Heart right ventricle (tissue), 16 donors: ENCODE results near the gene ESM1. TPM values are rescaled to one million over a fixed set of nuclear protein-coding genes. Genes with fewer than 3 reads are reported as not detected.
A peak's percentile ranks its signal among the peaks of the same experiment; 100 is the strongest.

Source experiments
- ATAC-seq, 8 donors: fragments of 200-7000 bp; cut with Tn5 transposase; one replicate each; pipeline ENCODE4 v1.9.1; 2020; ENCODE audit warnings: mild to moderate bottlenecking in 8 of 8, moderate library complexity in 8 of 8, moderate number of reproducible peaks in 1 of 8
- DNase-seq, 2 donors: peaks; one replicate each; pipeline ENCODE4 v3.0.0-alpha.2; 2020
- H3K27ac ChIP-seq, 10 donors: fragments of 200-600 bp; sonication (generic) in 2 of 10; one replicate each; pipeline versions ENCODE4 v1.5.0 to v1.8.0; 2020 to 2022; ENCODE audit warnings: mild to moderate bottlenecking in 3 of 10
- H3K27me3 ChIP-seq, 7 donors: fragments of 200-600 bp; one replicate each; pipeline ENCODE4 v1.8.0; 2021 to 2022; ENCODE audit warnings: mild to moderate bottlenecking in 2 of 7
- H3K36me3 ChIP-seq, 9 donors: fragments of 200-600 bp; sonication (generic) in 1 of 9; one replicate each; pipeline versions ENCODE4 v1.5.0 to v1.8.0; 2020 to 2022; ENCODE audit warnings: mild to moderate bottlenecking in 2 of 9
- H3K4me1 ChIP-seq, 9 donors: fragments of 200-600 bp; sonication (generic) in 1 of 9; one replicate each; pipeline versions ENCODE4 v1.5.0 to v1.8.0; 2020 to 2022; ENCODE audit warnings: mild to moderate bottlenecking in 4 of 9
- H3K4me3 ChIP-seq, 10 donors: fragments of 200-600 bp; sonication (generic) in 2 of 10; one replicate each; pipeline versions ENCODE4 v1.5.0 to v1.8.0; 2020 to 2022; ENCODE audit warnings: mild to moderate bottlenecking in 7 of 10, moderate library complexity in 2 of 10
- H3K9me3 ChIP-seq, 11 donors: fragments of 200-600 bp in 10 of 11; sonication (generic) in 2 of 11; one replicate each; pipeline versions ENCODE4 v1.5.0 to v1.8.0; 2013 to 2022; ENCODE audit warnings: mild to moderate bottlenecking in 2 of 11, control low read depth in 1 of 11, moderate library complexity in 1 of 11
- whole genome bisulfite sequencing, 2 donors: extraction: QIAGEN DNeasy Blood & Tissue Kit; methylation state at CpG; one replicate each; pipeline ENCODE4 v1.1.7; 2013; ENCODE audit warnings: inconsistent platforms in 1 of 2; 5-methylcytosine and 5-hydroxymethylcytosine counted together
- intact Hi-C, 10 donors: fragments of 100-400 bp; cut with DNase I; formaldehyde crosslinking; loops; one replicate each; pipeline versions ENCODE4 v1.11.1 to v1.14.2; 2022
- polyA plus RNA-seq, 2 donors: library from polyadenylated mRNA; stranded (reverse); fragments of 200-250 nt; gene quantifications; one replicate each; pipeline ENCODE4 v1.2.3, GENCODE V29; 2013
- total RNA-seq, 10 donors: library from RNA; stranded (reverse); fragmentation: NEBNext Ultra II Directional in 3 of 10; extraction: Animal tissue kit (Norgen Biotek cat#: 25700) in 3 of 10; gene quantifications; one replicate each; pipeline versions ENCODE4 v1.2.1 to v1.2.4, GENCODE V29; 2021 to 2023
- TF ChIP-seq, protein P1 (sequence below), 9 donors: fragments of 200-600 bp; sonication (generic) in 2 of 9; IDR thresholded peaks; one replicate each; pipeline versions ENCODE4 v1.5.0 to v1.8.0; 2021 to 2022; ENCODE audit warnings: antibody characterized with exemption in 9 of 9, mild to moderate bottlenecking in 5 of 9, moderate library complexity in 1 of 9
- donor health status: Arrhythmogenic right ventricular cardiomyopathy.
- donor health status: ischemic (EF 13 %, LVEDD 7.1; RV severe dilation, severe dysfunction).
- donor health status: healthy with polysubstance abuse.
- donor health status: DM: no; HTN: yes; CAD: no.
- donor health status: DM: no; HTN: no; CAD: no.
- donor health status: ischemic (EF 25% LVEDD 6.9; RV normal size, moderate dysfunction).
- donor health status: ischemic (EF 25% LVEDD 5.7; RV mildly dilated, moderate dysfunction).
- donor health status: healthy.
- donor health status: DM: yes; HTN: yes; CAD: no.
- donor health status: Ischemic cardiomyopathy.
- donor health status: ischemic (EF 35%, LVEDD 5.7; RV mildly dilated, moderate dysfunction).
- donor health status: nonischemic (EF 11% LVEDD 7.7; RV severe dilation, severe dysfunction).
- donor health status: DM: yes; HTN: yes; CAD: no.
- donor health status: PGD.
- donor health status: ischemic (EF 29% LVEDD 5.4; RV normal size, mild dysfunction).
- donor health status: nonischemic (EF 23%, LVEDD 6.1; RV moderate dilation, normal function).

ESM1 gene
- total and polyA plus RNA-seq, 12 donors: 0.13 to 2.0 (median 0.73) TPM; not detected in 2

DNA sequence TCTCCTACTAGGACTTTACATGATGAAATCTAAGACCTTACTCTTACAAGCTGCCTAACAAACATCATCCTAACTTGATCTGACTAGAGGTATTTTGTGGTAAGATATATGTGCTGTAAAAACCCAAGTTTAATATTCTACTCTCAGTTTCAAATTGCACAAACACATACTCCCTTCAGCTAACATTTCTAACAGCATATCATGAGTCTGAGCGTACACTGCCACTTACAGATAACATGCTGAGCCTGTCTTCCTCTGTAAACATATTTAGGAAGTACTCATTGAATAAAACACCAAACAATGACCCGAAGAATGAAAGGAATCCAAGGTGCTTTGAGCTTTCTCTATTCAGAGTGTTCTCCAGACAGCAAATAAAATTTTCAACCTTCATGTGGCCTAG is 7.9 kb upstream of the ESM1 start:
- Histone ChIP-seq H3K9me3 (no peaks in the 10 kb centered on the region), H3K27ac (no peak overlapping the region), H3K4me3 (no peak overlapping the region), H3K4me1 (no peaks in the 10 kb centered on the region), H3K27me3 (peaks cover 0 to 7% (median 3%) of the 10 kb centered on the region in 7 donors), H3K36me3 (no peaks in the 10 kb centered on the region)
- no peak for ATAC-seq
- WGBS, 2 donors: 50 to 53% methylated on average over 2 of the region's 2 CpGs
- DNase-seq: no peak
- TF ChIP-seq, protein P1, sequence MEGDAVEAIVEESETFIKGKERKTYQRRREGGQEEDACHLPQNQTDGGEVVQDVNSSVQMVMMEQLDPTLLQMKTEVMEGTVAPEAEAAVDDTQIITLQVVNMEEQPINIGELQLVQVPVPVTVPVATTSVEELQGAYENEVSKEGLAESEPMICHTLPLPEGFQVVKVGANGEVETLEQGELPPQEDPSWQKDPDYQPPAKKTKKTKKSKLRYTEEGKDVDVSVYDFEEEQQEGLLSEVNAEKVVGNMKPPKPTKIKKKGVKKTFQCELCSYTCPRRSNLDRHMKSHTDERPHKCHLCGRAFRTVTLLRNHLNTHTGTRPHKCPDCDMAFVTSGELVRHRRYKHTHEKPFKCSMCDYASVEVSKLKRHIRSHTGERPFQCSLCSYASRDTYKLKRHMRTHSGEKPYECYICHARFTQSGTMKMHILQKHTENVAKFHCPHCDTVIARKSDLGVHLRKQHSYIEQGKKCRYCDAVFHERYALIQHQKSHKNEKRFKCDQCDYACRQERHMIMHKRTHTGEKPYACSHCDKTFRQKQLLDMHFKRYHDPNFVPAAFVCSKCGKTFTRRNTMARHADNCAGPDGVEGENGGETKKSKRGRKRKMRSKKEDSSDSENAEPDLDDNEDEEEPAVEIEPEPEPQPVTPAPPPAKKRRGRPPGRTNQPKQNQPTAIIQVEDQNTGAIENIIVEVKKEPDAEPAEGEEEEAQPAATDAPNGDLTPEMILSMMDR (IDR thresholded peaks at IDR 0.05): no peak
- intact Hi-C loops: no loop called here

DNA sequence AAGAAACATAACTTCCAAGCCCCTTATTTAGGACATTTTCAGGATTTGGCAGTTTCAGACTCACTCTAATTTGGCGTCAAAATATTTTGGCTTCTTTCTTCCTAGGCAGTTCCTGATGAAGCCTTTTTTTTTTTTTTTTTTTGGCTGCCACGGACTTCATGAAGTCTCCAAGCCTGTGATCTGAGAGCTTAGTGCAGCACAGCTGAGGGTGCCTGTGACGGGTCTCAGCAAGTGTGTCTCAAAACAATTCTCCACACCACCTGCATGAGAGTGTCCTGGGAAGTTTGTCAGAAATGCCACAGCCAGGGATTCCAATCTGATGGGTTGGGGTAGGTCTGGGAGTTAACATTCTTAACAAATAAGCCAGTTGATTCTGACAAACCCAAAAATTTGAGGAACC is 6.0 kb upstream of the ESM1 start:
- Histone ChIP-seq H3K36me3 (no peaks in the 10 kb centered on the region), H3K4me3 (no peak overlapping the region), H3K4me1 (no peaks in the 10 kb centered on the region), H3K27ac (no peak overlapping the region), H3K9me3 (no peaks in the 10 kb centered on the region), H3K27me3 (peaks cover 0 to 25% (median 6%) of the 10 kb centered on the region in 7 donors)
- intact Hi-C loops: no loop called here
- 36 to 41% methylated on average over 3 of the region's 3 CpGs for WGBS, 2 donors
- TF ChIP-seq, protein P1 (IDR thresholded peaks at IDR 0.05): no peak
- ATAC-seq (no peak), DNase-seq (no peak)

DNA sequence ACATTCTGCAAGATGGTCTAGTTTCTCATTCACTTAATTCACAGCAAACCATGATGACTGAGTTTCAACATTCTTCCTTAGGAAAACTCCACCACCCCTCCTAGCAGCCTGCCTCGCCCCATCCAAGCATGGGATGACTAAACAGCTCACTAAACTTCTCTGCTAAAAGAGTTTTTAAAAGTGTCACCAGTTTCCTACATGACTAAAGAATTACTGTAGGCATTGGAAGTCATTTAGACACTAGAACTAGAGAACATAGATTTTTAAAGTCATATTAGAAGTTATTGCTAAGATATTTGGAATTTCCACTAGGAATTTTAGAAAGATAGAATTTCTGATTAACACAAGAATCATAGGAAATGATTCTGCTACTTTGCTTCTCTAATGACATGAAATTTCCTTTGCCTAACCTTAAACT is 5.5 kb upstream of the ESM1 start:
- Histone ChIP-seq H3K9me3 (no peaks in the 10 kb centered on the region), H3K27ac (no peak overlapping the region), H3K4me3 (no peak overlapping the region), H3K27me3 (peaks cover 0 to 29% (median 10%) of the 10 kb centered on the region in 7 donors), H3K36me3 (no peaks in the 10 kb centered on the region), H3K4me1 (no peaks in the 10 kb centered on the region)
- DNase-seq: no peak
- ATAC-seq: no peak
- intact Hi-C loops: no loop called here
- 76 to 80% methylated on average over 1 of the region's 1 CpG for WGBS, 2 donors
- TF ChIP-seq, protein P1 (IDR thresholded peaks at IDR 0.05): no peak

DNA sequence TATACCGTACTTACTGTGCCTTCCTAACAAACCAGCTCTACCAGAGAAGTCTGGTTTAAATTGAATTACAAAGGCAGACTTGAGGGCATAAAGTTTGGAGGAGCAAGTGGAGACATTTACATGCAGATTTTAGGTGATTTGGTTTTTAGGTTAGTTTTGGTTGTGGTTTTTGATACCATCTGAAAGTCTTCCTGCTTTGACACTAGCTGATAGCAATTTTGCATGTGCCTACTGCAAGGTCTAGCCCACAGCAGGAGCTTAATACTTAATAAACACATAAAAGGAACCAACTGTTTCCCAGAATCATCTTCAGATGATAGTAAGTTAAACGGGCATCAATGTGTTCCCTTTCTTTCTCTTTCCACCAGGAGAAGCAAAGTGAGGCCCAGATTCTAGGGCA is 3.4 kb upstream of the ESM1 start:
- H3K27me3 ChIP-seq: peaks cover 6 to 48% (median 31%) of the 10 kb centered on the region in 7 donors
- H3K36me3 ChIP-seq: no peaks in the 10 kb centered on the region
- TF ChIP-seq, protein P1 (IDR thresholded peaks at IDR 0.05): no peak
- no peaks in the 10 kb centered on the region for H3K9me3 ChIP-seq
- peak overlapping the region in 1 of 10 donors; percentile 31 for H3K27ac ChIP-seq
- peaks cover 0 to 8% (median 0%) of the 10 kb centered on the region in 9 donors for H3K4me1 ChIP-seq
- no peak overlapping the region for H3K4me3 ChIP-seq
- intact Hi-C loops: no loop called here
- ATAC-seq: no peak
- WGBS, 2 donors: 59 to 72% methylated on average over 2 of the region's 2 CpGs
- no peak for DNase-seq
